ENCODE results near the gene DCTPP1.

DCTPP1 gene

DNA sequence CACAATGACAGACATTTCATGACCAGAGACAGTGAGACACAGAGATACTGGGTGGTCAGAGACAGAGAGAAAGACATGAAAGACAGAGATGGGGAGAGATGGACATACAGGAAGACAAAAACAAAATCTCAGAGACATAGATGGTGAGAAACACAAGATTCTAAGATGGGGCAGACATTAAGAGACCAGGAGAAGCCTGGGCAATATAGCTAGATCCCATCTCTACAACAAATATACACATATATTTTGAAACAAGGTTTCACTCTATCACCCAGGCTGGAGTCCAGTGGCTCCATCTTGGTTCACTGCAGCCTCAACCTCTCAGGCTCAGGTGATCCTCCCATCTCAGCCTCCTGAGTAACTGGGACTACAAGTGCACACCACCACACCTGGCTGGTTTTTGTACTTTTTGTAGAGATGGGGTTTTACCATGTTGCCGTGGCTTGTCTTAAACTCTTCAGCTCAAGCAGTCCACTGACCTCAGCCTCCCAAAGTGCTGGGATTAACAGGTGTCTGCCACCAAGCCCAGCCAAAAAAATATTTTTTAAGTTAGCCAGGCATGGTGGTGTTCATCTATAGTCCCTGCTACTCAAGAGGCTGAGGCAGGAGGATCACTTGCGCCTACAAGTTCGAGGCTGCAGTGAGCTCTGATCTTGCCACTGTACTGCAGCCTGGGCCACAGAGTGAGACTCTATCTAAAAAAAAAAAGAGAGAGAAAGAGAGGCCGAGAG lies 49.6 kb downstream of the DCTPP1 start:
- DNase-seq = no peak

GRCh38 chr16:30379158-30379783 lies 50.6 kb downstream of the DCTPP1 start:
- DNase-seq = no peak

GRCh38 chr16:30378236-30379157 lies 51.3 kb downstream of the DCTPP1 start:
- DNase-seq = peak; percentile 93

DNA sequence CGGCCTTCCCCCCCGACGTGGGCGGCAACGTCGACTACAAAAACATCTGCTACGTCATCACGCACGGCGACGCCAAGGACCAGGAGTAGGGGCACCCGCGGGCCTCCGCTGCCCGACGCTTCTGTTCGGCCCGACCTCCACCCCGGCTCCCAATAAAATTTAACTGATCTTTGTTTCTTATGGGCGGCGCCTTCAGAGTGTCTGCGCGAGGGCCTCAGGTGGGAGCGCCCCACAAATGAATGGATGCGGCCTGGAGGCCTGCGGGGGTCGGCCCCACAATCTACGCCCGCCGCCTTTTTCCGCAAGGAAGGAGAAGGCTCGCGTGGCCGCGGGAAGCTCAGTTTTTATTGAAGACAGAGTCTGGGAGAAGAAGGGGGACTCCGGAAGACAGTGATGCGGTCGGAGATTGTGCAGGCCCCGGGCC lies 52.0 kb downstream of the DCTPP1 start:
- peak; percentile 58 for DNase-seq

GRCh38 chr16:30377050-30377811 lies 52.6 kb downstream of the DCTPP1 start:
- no peak for DNase-seq

GRCh38 chr16:30376461-30376902 lies 53.3 kb downstream of the DCTPP1 start:
- no peak for DNase-seq

DNA sequence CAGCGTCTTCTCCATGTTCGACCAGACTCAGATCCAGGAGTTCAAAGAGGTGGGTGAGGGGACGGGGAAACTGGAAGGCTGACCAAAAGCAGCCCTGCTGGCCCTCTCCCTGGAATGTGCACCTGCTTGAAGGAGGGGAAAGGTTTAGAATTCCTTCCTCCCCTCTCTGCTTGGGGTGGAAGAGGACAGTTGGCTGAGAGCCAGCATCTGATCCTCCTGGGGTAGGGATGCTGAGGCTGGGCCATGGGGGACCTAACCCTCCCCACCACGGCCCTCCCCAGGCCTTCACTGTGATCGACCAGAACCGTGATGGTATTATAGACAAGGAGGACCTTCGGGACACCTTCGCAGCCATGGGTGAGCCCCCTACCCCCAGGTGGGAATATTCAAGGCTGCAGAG lies 54.0 kb downstream of the DCTPP1 start:
- DNase-seq = no peak

GRCh38 chr16:30374538-30374937 lies 55.3 kb downstream of the DCTPP1 start, which contains the start of gene MYL11:
Gene MYL11 (plus strand): TSS chr16:30374802. CDS start chr16:30374858, 56 bp downstream.
- DNase-seq = no peak
